ENCODE results near the gene CKS1B.
A peak's percentile ranks its signal among the peaks of the same experiment; 100 is the strongest.

Gene CKS1B

GRCh38 chr1:155001425-155001674 is 26.9 kb downstream of the CKS1B start:
- FAIRE-seq = no peak
- no peak for TF ChIP-seq CTCF (IDR thresholded peaks at IDR 0.05; ENCODE audit: insufficient read depth, missing control alignments)
- DNase-seq (ENCODE audit: insufficient read length, low spot score) = no peak

GRCh38 chr1:155001675-155002463 is 27.4 kb downstream of the CKS1B start:
- FAIRE-seq (no peak), DNase-seq (ENCODE audit: insufficient read length, low spot score) (peak; percentile 96)
- peak; percentile 39 for TF ChIP-seq CTCF (IDR thresholded peaks at IDR 0.05; ENCODE audit: insufficient read depth, missing control alignments)

- FAIRE-seq (no peak), DNase-seq (ENCODE audit: insufficient read length, low spot score) (no peak)
- TF ChIP-seq CTCF (IDR thresholded peaks at IDR 0.05; ENCODE audit: insufficient read depth, missing control alignments) = no peak
Measured at GRCh38 chr1:155002464-155003226, 28.2 kb downstream of the CKS1B start, which contains the start of gene ZBTB7B. Gene ZBTB7B, plus strand, starts transcription at chr1:155002802. Its CDS starts 11,859 bp downstream, at chr1:155014661.

GRCh38 chr1:155003227-155003765 is 28.8 kb downstream of the CKS1B start:
- FAIRE-seq = no peak
- no peak for DNase-seq (ENCODE audit: insufficient read length, low spot score)
- no peak for TF ChIP-seq CTCF (IDR thresholded peaks at IDR 0.05; ENCODE audit: insufficient read depth, missing control alignments)

GRCh38 chr1:155003766-155004351 is 29.4 kb downstream of the CKS1B start:
- FAIRE-seq = no peak
- DNase-seq (ENCODE audit: insufficient read length, low spot score) = no peak
- no peak for TF ChIP-seq CTCF (IDR thresholded peaks at IDR 0.05; ENCODE audit: insufficient read depth, missing control alignments)

- TF ChIP-seq CTCF (IDR thresholded peaks at IDR 0.05; ENCODE audit: insufficient read depth, missing control alignments) = no peak
- DNase-seq (ENCODE audit: insufficient read length, low spot score) (no peak), FAIRE-seq (no peak)
Measured at GRCh38 chr1:155004352-155005075, 30.0 kb downstream of the CKS1B start.

All from D721Med (cell line).